Medulla oblongata (tissue), 1 donor: ENCODE data around the gene HES4.
"Not testable (repeated sequence)": the region's sequence is repeated elsewhere in the genome, so short reads cannot be mapped to it uniquely, and the experiment has no call there.

Experiments
- DNase-seq: peaks from one replicate; pipeline ENCODE4 v3.0.0-alpha.2; 2015; ENCODE audit errors: extremely low spot score

Gene HES4

DNA sequence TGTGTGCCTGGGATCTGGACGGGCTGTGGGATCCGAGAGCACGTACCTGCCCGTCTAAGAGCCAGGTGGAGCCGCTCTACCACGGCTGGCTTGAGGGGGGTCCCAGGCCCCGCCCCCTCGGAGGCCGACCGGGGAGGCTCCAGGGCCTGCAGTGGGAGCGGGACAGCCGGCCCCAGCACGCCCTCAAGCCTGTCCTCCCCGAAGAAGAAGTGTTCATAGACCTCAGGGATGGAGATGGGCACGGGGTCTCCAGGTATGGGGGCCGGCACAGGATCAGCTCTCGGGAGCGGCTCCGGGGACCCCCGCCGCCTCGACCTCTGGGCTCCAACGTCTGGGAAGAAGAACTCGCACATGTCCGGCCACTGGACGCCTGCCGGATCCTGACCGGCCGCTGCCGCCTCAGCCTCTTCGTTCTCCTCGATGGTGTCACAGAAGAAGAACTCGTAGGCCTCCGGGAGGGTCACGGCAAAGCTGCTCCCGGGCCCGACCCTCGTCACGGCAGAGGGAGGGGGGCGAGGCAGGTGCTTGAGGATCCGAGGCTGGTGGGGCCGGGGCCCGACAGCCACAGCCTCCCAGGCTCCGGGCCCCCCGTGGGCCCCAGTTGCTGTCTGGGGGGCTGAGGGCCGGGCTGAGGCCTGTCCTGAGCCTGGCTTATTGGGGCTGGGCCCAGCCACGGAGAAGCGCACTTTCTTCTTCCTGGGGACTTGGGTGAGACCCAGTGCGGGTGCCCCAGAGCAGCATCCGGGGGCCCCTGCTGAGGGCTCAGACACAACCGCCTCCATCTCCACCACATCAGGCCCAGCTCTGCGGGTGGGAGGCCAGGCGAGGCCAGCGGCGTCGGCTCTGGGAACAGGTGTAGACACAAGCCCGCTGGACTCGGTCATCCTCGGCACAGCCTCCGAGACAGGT is 20.8 kb downstream of the HES4 start:
- DNase-seq, result no peak

DNA sequence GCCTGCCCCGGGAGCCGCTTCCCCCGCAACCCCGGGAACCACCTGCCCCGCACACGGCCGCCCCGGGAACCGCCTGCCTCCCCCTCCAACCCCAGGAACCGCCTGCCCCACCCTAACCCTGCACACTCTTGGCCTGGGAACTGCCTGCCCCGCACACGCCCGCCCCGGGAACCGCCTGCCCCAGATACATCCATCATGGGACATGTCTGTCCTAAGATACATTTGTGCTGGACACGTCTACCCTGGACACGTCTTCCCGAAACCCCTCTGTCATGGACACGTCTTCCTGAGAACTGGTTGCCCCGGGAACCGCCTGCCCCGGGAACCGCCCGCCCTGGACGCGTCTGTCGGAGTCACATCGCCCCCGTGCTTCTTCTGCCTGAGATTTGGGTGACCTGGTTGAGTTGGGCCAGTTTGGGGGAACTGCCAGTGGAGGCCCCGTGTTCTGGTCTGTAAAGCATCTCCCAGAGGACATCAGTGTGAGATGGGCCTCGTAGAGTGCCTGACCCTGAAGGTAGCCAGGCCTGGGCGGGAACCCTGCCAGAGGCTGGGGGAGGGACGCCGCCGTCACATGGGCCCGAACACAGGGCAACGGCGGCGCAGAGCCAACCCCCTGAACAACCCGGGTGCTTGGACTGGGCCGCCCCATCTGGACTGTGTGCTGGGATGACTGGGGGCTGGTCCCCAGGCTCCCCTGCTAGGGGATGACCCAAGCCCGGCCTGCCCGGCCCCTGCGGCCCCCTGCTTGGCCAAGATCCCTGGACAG is 21.6 kb downstream of the HES4 start:
- DNase-seq, result no peak

DNA sequence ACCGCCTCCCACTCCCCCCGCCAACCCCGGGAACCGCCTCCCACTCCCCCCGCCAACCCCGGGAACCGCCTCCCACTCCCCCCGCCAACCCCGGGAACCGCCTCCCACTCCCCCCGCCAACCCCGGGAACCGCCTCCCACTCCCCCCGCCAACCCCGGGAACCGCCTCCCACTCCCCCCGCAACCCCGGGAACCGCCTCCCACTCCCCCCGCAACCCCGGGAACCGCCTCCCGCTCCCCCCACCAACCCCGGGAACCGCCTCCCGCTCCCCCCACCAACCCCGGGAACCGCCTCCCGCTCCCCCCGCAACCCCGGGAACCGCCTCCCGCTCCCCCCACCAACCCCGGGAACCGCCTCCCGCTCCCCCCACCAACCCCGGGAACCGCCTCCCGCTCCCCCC is 23.1 kb downstream of the HES4 start:
- not testable (repeated sequence) for DNase-seq

DNA sequence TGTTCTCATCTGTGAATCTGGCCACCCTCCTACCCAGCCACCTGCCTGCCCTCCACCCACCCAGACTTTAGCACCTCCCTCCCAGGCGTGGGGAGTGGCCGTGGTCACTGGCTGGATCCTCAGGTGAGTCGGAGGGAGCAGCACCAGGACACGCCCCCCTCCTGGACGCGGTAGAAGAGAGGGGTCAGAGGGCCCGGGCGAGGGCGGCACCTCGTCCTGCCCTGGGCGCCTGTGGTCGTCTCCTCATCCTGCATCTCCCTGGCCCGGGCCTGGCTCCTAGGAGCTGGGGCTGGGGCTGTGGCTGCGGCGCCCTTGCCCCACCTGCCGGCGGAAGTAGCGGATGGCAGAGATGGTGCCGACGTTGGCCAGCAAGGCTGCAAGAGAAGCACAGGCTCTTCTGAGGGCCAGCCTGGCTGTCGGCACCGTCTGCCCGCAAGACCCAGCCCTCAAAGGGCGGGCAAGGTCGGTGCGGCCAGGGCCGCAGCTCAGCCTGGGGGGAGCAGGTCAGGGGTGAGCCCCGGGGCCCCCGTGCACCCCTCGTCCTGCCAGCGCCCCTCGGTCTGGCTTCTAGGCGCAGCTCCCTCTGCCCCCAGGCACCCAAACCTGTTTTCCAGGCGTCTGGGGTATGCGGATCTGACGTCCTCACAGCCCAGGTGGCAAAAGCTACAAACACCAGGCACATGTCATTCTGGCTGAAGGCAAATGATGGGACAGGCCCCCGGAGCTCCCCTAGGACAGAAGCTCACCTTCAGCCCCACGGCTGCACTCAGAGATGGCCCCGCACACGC is 23.8 kb downstream of the HES4 start:
- no peak for DNase-seq

DNA sequence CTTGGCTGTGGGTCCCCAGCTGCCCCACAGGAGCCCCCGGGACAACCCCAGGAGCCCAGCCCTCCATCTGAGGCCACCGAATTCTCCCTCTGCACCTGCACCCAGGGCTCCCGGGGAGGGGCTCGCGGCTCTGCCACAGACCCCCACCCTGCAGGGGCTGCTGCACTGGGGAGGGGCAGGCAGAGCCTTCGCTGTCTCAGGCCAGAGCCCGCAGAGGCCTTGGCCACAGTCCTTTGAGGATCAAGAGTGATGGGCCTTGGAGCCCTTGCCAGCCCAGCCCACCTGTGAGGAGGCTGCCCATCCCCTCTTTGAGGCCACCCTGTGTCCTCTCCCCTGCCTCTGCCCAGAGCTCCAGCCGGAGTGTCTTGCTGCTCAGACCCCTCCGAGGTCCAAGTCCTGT is 24.5 kb downstream of the HES4 start:
- no peak for DNase-seq

DNA sequence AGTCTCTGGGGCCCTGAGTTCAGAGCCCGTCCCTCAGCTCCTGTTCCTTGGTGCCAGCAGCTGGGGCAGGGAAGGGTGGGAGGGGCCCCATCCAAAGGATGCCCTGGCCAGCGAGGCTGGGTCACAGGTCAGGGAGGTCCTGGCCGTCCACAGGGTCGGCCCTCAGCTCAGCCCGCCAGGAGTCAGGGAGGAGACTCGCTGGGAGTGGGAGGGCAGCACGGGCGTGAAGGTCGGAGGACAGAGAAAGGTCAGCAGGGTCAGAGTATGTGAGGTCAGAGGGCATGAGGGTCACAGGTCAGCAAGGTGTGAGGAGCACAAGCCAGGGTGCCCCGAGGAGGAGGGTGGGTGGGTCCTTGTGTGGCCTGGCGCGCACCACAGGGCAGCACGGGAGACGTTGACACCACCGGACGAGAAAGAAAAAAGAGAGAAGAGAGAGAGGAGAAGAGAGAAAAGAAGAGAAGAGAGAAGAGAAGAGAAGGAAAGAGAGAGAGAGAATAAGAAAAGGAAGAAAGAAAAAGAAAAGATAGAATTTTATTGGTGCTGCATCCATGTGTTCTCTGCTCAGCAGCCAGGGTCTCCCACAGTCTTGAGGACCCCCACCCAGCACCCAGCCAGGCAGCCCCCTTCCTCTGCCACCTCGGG is 25.1 kb downstream of the HES4 start:
- DNase-seq, result no peak

DNA sequence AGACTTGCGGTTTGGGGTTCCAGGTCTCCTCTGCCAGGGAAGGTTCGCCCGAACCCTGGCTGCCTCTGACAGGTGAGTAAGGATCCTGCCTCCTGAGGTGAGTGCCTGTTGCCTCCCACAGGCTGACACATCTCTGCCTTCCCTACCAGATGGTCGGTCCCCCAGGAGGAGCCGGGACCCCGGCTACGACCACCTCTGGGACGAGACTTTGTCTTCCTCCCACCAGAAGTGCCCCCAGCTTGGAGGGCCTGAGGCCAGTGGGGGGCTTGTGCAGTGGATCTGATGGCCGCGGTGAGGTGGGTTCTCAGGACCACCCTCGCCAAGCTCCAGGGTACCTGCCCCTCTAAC is 25.6 kb downstream of the HES4 start:
- no peak for DNase-seq

DNA sequence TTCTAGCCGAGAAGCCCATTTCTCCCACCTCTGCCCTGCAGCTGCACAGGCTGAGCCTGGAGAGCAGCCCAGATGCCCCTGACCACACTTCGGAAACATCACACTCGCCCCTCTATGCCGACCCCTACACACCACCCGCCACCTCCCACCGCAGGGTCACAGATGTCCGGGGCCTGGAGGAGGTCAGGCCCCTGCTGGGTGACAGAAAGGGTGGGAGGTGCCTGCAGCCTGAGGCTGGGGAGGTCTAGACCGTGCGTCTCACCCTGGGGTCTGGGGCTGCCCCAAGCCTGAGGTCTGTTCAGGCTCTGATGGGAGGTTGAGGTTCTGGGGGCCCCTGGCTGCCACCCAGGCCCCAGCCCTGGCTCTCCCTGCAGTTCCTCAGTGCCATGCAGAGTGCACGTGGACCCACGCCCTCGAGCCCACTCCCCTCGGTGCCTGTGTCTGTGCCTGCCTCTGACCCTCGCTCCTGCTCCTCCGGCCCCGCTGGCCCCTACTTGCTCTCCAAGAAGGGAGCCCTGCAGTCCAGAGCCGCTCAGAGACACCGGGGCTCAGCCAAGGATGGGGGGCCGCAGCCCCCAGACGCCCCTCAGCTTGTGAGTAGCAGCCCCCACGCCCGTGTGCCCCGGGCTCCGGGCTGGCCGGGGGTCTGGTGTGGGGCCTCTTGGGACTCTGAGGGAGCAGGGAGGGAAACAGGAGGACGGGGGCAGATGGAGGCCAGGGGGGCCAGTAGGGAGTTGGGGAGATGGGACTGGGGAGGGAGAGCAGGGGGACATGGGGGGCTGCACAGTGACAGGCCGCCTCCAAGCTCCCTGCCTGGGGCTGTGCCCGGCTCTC is 26.2 kb downstream of the HES4 start:
- DNase-seq, result no peak

DNA sequence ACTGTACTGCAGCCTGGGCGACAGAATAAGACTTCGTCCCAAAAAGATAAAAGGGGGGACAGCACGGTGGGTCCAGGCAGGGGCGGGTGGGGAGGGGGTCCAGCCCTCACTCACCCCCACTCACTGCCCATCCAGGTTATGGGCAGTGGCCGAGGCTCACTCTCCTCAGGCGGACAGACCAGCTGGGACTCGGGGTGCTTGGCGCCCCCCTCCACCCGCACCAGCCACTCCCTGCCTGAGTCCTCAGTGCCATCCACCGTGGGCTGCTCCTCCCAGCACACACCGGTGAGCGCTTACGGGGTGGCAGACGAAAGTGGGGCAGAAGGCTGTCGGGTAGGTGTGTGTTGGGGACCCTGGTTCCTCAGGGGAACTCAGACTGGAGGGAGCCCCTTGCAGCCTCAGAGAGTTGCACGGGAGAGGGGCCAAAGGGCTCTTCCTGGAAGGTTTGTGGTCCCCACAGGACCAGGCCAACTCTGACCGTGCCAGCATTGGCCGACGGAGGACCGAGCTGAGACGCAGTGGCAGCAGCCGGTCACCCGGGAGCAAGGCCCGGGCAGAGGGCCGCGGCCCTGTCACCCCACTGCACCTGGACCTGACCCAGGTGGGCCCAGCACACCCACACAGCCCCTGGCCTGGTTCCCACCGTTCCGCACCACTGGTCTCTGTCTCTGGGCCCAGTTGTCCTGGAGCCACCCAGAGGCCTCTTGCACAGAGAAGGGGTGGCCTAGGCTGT is 27.0 kb downstream of the HES4 start:
- DNase-seq, result no peak

DNA sequence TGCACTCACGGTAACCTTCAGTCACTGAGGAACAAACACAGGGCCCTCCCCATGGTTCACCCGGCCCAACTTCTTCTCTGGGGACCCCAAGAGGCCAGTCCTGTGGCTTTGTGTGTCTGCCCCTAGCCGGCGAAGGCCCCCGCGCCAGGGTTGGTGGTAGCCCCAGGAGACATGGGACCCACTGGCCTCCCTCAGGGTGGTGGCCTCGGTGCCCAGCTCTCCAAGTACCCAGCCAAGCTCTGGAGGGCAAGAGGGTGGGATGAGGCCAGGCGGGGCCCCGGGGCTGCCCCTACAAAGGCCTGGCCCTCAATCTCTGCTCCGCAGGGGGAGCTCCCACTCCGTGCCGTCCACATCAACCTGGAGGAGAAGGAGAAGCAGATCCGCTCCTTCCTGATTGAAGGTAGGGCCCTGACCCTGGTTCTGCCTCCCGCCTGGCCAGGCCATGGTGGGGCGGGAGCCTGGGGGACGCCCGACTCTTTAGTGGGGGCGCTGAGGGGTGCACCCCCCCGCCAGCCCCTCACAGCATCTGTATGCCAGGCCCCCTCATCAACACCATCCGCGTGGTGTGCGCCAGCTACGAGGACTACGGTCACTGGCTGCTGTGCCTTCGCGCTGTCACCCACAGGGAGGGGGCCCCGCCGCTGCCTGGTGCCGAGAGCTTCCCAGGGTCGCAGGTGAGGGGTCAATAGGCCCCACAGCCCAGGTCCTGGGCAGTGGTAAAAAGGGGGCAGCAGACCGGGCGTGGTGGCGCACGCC is 28.0 kb downstream of the HES4 start:
- DNase-seq, result no peak

DNA sequence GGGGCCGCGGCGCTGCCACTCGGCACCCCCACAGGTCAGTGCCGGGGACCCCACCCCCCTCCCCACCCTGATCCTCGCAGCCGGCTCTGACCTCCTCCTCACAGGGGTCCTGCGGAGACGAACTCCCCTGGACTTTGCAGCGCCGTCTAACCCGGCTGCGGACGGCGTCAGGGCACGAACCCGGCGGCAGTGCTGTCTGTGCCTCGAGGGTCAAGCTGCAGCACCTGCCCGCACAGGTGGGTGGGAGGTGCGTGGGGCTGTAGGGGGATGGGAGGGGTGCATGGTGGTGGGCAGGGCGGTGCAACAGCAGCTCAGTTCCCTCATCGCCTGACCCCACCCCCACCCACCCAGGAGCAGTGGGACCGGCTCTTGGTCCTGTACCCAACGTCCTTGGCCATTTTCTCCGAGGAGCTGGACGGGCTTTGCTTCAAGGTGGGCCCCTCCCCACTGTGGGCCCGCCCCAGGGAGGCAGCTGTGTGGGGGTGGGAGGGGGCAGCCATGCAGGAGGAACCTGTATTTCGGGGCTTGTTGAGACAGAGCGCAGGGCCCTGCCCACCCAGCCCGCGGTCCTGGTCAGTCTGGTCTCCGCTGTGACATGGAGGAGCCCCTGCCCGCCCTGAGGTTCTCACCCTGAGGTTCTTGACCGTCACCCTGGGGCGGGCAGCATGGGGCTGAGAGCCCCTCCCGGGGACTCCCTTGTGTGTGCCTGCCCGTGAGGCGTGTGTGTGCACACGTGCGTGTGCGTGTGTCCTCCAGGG is 28.7 kb downstream of the HES4 start:
- no peak for DNase-seq

DNA sequence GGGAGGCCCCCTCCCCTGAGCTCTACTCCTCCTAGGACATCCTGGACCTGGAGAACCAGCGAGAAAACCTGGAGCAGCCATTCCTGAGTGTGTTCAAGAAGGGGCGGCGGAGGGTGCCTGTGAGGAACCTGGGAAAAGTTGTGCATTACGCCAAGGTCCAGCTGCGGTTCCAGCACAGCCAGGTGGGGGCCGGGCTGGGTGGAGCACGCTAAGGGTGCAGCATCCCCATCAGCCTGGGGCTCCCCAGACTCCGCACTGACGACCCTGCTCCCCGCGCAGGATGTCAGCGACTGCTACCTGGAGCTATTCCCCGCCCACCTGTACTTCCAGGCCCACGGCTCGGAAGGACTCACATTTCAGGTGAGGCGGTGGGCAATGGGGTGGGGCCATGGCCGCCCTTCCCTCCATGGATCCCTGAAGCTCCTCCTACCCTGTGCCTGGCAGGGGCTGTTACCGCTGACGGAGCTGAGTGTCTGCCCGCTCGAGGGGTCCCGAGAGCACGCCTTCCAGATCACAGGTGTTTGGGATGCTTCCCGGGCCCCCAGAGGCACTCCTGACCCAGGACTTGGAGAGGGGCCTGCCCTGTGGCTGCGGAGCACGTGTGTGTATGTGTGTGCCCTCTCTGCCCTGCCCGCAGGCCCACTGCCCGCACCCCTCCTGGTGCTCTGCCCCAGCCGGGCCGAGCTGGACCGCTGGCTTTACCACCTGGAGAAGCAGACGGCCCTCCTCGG is 29.5 kb downstream of the HES4 start:
- DNase-seq, result no peak

DNA sequence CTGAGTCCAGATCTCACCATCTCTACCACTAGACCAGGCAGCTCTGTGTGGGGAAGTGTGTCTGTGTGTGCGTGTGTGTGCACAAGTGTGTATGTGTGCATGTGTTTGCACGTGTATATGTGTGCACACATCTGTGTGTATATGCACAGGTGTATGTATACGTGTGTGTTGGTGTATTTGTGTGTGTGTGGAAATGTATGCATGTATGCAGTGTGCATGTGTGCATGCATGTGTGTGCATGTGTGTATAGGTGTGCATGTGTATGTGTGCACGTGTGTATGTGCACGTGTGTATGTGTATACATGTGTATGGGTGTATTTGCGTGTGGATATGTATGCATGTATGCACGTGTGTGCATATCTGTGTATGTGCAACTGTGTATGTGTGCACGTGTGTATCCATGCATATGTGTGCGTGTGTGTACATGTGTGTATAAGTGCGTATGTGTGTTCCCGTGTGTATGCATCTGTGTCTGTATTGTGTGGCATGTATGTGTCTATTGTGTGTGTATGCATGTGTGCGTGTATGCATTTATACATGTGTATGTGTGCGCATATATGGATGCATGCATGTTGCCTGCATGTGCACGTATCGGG is 30.5 kb downstream of the HES4 start:
- no peak for DNase-seq

DNA sequence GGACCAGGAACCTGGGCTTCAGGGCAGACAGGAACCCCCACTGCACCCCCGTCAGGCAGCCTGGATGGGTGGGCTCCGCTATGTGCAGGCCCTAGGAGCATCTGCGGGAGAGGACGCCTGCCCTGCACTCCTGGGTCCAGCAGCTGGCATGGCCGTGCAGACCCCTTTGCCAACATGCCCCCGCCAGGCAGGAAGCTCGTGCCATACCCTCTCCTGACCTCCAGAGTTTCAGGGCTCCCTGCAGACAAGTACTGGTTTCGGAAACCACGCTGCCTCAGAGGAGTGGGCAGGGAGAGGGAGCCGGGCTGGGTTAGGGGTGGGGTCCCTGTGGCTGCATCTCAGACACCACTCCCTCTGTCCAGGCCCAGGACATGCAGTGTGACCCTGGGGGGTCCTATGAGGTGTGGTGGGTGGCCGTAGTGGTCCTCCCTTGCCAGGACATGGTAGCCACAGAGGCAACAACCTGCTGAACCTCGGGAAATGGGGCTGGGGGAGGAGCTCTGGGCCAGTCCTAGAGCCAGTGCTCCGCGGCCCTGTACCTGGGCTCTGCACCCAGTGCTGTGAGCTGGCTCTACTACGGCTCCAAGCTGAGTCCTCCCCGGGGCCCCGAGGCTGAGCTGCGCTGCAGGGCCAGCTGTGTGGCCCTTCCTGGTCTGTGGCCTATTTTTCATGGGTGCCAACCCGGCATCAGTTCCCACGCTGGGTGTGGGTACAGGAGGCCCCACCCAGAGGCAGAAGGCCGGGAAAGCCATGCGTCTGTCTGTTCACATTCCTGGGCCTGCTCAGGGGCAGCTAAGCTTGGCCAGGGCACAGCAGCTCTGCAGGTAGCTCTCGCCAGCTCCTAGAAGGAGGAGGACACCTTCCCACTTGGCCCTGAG is 32.2 kb downstream of the HES4 start:
- DNase-seq, result no peak

DNA sequence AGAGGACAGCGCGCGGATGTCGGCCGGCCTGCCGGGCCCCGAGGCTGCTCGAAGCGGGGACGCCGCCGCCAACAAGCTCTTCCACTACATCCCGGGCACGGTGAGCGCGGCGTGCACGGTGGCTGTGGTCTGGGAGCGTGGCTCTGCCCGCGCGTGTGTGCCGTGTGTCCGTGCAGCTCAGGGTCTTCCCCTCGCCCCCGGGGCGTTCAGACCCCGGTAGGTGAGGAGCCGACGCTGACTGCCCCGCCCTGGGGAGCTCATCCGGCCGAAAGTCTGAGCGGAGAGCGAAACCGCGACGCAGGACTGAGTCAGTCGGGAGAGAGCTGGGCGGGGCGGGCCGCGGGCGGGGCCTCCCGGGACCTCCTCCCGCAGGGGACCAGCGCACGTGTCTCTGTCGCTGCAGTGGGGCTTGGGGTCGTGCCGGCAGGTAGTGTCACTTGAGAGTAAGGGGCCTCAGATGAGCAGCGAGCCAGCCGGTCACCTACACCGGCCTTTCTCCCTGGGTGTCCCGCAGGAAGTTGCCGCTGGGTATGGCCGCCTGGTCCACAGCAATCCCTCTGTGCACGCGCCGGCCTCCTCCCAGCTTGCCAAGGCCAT is 33.1 kb downstream of the HES4 start:
- no peak for DNase-seq

DNA sequence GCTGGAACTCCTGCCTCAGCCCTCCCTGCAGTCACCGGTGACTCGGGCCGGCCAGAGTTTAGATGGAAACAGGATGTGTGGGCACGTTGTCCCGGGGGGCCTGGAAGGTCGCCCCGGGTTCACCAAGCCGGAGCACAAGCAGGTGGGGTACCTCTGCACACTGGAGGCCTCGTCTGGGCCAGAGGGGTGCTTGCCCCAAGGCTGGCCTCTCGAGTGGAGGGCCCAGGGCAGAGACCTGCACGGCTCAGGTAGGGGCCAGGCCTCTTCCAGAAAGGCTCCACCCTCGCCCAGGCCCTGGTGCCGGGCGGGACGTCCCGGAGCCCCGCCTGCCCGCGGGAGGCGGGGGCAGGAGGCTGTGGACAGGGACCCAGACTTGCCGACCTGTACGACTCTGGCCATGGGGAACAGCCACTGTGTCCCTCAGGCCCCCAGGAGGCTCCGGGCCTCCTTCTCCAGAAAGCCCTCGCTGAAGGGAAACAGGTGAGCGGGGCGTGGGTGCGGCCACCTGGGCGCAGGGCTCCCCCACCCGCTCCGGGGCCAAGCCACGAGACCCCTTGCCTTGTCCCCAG is 33.7 kb downstream of the HES4 start, which contains the start of gene PLEKHN1:
PLEKHN1 (plus strand) TSS at position 348 of the 569 bp plus-strand sequence; CDS start at position 398, 50 bp downstream.
- no peak for DNase-seq
